HG03135 (cell line): Measurements from ENCODE around the gene ACSM2A.
"Not testable (repeated sequence)": the region's sequence is repeated elsewhere in the genome, so short reads cannot be mapped to it uniquely, and the experiment has no call there.

Experiments used
- ATAC-seq: cut with Tn5 transposase; IDR thresholded peaks from one replicate; pipeline ENCODE4 v1.9.1; 2021; ENCODE audit warnings: mild to moderate bottlenecking, moderate library complexity; ENCODE audit not compliant: unreplicated experiment

The ACSM2A gene, protein sequence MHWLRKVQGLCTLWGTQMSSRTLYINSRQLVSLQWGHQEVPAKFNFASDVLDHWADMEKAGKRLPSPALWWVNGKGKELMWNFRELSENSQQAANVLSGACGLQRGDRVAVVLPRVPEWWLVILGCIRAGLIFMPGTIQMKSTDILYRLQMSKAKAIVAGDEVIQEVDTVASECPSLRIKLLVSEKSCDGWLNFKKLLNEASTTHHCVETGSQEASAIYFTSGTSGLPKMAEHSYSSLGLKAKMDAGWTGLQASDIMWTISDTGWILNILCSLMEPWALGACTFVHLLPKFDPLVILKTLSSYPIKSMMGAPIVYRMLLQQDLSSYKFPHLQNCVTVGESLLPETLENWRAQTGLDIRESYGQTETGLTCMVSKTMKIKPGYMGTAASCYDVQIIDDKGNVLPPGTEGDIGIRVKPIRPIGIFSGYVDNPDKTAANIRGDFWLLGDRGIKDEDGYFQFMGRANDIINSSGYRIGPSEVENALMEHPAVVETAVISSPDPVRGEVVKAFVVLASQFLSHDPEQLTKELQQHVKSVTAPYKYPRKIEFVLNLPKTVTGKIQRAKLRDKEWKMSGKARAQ

DNA sequence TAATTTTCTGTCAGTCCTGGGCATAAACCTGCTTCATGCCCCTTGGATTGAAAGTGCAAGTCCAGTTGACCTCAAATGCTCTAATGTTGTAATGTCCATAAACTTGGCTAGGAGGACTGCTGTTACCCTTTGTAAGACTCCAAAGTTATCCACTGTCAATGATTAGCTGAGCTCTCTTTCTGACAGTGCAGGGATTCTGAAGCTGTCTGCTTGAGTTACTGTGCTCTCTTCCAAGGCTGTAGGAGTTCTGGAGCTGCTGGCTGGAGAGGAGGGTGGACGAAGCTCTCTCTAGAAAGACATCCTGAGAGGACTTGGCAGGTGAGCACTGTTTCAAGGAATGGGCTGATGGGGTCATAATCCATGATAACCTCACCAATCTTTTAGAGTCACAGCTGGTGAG lies at the start of gene ACSM2A:
Gene ACSM2A (plus strand): TSS at position 158 of the 400 bp plus-strand sequence. CDS start 8,594 bp downstream, outside the sequence.
- ATAC-seq, result not testable (repeated sequence)

DNA sequence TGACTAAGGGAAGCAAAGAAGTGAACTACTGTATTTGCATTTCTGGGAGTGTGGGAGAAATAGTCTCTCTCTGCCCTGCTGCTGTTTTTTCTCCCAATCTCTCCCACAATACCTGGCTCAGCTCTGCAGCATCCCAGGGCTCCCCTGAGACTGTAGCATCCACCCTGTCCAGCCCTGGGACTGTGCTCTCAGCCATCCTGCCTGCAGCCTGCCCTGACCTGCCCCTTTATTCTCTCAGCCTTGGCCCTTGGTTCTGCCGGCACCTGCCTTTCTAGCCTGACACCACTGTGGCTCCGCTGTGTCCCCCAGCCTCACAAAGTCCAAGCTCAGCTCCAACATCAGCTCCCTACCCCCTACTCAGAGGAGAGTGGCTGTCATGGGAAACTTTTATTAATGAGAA lies 48.7 kb upstream of the ACSM2A start:
- ATAC-seq, result no peak

DNA sequence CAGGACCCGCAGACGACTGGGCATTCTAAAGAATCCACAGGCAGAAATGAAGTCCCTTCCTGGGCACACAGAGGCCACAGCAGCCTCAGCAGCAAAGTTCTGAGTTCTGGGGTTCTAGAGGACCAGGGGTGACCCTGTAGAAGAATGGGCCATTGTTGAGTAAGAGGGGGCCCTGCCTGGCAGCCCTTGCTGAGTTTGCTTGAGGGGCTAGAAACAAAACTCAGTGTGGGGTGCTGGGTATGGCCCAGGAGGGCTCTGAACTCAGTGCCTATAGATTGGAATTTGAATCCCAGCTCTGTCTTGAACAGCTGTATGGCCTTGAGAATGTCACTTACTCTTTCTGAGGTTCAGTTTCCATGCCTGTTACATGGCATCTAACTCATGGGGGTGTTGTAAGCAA lies 46.7 kb upstream of the ACSM2A start, which contains the start of gene PDILT:
Gene PDILT (minus strand): TSS at position 101 of the 400 bp plus-strand sequence. CDS start 5,437 bp downstream, outside the sequence.
- ATAC-seq, result no peak

DNA sequence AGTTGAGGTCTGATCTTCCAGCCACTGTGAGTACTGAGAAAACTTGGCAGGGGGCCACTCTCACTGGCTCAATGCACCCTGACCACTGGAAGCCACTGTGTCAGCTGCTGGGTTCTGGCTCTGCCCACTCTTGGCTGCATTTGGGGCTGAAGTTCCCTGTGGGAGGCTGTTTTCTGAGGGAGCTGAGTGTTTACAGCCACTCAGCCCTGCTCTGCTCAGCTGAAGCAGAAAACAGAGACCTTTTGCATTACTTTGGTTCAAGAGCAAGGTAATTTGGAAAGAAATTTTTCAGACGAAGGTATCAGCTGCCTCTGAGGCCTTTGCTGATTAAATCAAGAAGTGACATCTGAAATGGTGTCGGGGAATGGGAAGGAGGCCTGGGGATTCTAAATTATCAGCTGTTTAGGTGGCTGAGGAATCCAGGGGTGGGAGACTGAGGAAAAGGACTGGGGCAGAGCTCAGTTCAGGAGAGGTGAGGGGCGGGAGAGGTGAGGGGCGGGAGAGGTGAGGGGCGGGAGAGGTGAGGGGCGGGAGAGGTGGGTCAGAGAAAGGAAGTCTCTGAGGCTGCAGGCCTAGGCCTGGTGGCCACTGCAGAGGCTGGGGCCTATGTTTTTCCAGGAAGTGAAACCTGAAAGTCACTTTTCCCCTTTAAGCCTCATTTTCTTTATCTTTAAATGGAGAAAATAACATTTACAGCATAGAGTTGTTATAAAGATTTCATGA lies 41.8 kb upstream of the ACSM2A start, which contains the start of gene ACSM5:
Gene ACSM5 (plus strand): TSS at position 137 of the 723 bp plus-strand sequence. CDS start 1,951 bp downstream, outside the sequence.
- peak; percentile 36 for ATAC-seq

DNA sequence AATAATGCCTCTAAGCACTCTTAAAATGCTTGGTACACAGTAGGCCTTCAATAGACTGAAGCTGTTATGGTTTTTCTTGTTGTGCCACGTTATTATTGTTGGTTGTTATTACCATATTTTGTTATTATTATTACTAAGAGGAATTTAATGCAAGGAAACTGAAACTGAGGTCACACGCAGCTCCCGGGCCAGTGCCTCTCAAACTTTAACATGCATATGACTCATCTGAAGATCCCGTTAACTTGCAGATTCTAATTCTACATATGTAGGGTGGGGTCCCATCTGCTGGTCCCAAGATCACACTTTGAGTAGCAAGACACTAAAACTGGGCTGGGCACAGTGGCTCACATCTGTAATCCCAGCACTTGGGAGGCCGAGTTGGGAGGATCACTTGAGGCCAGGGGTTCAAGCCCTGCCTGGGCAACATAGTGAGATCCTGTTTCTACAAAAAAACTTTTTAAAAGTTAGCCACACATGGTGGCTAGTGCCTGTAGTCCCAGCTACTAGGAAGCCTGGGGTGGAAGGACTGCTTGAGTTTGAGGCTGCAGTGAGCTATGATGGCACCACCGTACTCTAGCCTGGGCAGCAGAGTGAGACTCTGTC lies 41.1 kb upstream of the ACSM2A start:
- ATAC-seq, result peak; percentile 81

DNA sequence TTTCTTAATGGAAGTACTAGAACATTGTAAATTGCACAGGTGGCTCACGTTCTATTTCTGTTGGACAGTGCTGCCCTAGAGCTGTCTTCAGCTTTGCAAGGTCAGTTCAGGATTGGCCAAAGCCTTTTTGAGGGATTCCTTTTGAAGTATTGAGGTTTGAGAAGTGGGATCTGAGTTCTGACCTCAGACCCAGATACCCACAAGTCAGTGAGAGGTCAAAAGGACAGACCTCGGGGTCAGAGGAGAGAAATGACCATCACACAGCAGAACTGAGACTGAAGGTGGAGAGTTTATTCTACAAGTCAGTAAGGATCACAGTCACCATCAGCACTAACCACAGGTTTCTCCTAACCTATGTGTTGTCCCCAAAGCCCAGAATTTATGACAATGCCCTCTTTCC lies 40.3 kb upstream of the ACSM2A start:
- ATAC-seq, result no peak

DNA sequence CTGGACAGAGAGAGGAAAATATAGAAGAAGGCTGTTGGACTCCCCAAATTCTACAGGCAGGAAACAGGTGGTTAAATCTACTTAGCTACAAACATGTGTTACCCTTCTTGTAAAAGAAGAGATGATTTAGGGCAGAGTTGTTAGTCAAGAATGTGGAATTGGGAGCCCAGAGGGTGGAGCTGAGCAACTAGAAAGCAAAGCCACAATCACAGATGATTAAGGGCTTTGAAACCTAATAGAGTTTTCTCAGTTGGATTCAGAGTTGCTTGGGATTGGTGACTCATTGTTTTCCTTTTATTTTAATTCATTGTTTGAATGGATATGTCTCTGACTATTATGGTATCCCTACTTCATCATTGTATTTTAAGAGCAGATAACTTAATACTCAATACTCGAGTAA lies 35.8 kb upstream of the ACSM2A start:
- no peak for ATAC-seq

DNA sequence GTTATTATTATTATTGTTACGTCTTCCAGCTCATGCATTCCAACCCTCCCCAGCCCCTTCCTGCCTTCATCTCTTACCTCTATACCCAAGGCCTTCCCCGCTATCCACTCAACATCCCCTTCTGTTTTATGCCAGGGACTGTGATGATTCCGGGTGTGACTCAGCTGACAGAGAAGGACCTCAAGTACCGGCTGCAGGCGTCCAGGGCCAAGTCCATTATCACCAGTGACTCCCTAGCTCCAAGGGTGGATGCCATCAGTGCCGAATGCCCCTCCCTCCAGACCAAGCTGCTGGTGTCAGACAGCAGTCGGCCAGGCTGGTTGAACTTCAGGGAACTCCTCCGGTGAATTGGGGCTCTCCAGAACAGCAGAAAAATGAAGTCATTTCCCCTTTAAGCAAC lies 32.2 kb upstream of the ACSM2A start:
- not testable (repeated sequence) for ATAC-seq

DNA sequence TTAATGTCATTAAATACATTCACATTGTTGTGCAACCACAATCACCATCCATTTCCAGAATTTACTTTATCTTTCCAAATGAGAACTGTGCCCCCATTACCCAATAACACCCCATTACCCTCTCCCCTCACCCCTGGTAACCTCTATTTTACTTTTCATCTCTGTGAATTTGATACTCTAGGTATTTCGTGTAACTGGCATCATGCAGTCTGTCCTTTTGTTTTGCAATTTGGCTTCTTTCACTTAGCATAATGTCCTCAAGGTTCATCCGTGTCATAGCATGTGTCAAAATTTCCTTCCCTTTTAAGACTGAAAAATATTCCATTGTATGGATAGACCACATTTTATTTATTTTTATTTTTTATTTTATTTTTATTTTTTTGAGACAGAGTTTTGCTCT lies 29.6 kb upstream of the ACSM2A start:
- not testable (repeated sequence) for ATAC-seq

DNA sequence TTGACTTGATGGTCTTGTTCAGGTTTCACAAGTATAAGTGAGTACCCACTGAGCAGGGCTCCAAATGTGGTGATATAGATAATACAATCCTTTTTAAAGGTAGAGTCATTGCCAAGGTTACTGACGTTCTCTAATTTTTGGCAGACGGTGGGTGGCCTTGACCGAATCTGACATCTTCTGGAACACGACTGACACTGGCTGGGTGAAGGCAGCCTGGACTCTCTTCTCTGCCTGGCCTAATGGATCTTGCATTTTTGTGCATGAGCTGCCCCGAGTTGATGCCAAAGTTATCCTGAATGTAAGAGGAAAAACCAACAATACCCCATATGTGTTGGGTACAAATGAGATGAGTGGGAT lies 27.6 kb upstream of the ACSM2A start:
- ATAC-seq, result not testable (repeated sequence)

DNA sequence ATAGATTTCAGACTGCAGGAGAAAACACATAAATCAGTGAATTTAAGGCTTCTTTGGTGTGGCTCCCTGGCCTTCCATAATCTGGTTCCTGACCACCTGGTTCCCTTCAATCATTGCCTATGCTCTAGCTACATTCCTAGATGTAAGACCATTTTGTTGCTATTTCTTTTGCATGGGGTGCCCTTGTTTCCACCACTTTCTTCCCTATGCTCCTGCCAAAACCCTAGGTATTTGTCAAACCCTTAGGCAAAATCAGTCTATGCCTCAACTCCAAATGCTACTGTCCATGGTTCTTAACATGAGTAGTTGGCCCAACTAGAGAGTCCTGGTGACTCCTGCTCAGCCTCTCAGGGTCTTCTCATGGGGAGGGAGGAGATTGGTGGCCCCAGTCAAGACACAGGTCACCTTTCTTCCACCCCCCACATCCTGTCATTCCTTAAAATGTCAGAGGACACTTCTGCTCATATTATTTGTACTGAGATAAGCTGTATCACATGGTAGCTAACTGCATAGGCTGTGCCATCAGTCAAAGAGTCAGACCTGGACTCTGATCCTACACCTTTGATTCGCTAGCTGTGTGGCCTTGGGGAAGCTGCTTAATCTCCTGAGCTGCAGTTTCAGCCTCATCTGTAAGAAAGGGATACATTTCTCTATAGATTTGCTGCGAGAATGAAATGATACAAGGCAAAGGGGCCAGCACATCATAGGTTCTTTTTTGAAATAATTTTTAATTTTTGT lies 27.0 kb upstream of the ACSM2A start:
- no peak for ATAC-seq

DNA sequence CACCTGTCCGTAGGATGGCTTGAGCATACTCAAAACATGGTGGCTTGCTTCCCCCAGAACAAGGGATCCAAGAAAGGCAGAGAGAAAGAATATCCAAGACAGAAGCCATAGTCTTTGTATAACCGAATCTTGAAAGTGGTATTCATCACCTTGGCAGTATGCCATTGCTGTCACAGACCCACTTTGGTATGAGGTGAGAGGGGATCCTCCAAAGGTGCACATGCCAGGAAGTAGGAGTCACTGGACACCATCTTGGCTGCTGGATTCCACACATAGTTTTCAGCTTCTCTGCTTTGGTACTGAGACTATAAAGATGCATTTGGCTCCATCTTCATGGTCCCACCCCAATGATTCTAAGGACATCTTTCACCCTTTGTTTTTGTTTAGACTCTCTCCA lies 23.9 kb upstream of the ACSM2A start:
- not testable (repeated sequence) for ATAC-seq

DNA sequence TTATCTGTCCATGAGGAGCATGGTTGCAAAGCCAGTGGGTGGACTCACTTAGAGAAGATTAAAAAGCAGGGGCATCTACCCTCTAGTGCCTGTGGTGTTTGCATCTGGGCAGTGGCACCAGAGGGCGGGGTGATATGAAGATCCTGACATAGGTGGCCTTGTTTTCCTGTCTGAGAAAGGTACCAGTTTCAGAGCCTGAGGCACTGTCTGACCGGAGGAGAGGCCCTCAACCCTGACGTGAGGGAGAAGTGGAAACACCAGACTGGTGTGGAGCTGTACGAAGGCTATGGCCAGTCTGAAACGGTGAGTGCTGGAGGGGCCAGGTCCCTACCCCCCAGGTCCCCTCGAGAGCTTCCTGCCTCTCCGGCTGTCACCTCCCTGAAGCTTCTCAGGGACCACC lies 21.8 kb upstream of the ACSM2A start:
- not testable (repeated sequence) for ATAC-seq

DNA sequence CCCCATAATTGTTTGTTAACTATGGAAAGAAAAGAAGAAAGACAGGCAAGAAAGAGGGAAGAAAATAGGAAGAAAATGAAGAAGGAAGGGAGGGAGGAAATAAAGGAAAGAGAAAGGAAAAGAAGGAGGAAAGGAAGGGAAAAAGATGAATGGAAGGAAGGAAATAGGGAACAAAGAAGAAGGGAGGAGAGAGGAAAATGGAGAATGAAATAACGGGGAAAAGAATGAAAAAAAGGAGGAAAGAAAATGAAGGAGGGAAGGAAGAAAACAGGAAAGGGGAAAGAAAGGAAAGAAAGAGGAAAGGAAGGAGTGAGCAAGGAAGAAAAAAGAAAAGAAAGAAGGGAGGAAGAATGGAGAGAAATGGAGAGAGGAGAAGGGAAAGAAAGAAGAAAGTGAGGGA lies 20.8 kb upstream of the ACSM2A start:
- not testable (repeated sequence) for ATAC-seq

DNA sequence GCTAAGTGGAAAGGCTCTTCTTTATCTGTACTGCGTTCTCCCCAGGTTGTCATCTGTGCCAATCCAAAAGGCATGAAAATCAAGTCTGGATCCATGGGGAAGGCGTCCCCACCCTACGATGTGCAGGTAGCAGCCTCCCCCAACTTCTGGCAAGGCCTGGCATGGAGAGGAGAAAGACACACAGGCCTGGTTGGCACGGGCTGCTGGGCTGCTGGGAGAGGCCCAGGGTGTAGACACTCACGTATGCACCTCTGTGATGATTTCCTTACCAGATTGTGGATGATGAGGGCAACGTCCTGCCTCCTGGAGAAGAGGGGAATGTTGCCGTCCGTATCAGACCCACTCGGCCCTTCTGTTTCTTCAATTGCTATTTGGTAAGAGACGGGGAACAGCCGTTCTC lies 20.4 kb upstream of the ACSM2A start:
- no peak for ATAC-seq

DNA sequence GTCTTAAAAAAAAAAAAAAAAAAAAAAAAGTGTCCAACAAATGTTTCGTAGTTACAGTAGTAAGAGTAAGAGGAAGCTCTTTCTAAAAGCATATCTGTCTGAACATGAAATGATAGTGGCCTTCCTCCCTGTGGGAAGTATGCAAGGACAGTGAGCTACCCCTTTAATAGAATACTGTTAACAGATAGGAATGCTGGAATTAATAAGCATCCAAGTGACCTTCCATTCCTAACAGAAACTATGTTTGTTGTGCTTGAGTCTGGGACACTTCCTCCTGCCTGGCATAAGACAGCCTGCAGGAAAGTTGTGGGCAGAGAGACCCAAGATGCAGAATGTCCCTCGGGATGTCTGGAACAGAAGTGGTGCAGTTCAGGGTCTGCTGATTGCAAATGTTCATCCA lies 12.4 kb upstream of the ACSM2A start:
- not testable (repeated sequence) for ATAC-seq

DNA sequence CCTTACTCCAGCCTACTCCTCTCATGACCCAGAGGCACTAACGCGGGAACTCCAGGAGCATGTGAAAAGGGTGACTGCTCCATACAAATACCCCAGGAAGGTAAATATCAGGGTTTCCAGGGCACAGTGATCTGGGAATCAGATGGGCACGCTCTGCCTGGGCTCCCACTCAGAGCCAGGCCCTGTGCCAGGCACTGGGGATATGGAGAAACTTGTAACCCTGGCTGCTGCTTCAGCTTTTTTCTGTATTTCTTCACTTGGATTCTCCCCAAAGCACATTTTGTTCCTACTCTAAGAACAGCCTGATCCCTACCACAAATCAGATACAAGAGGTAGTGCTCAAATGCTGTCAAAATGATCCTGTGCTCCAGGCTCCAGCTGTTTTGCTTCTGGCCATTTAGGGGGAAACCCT lies 11.5 kb upstream of the ACSM2A start:
- ATAC-seq, result not testable (repeated sequence)

DNA sequence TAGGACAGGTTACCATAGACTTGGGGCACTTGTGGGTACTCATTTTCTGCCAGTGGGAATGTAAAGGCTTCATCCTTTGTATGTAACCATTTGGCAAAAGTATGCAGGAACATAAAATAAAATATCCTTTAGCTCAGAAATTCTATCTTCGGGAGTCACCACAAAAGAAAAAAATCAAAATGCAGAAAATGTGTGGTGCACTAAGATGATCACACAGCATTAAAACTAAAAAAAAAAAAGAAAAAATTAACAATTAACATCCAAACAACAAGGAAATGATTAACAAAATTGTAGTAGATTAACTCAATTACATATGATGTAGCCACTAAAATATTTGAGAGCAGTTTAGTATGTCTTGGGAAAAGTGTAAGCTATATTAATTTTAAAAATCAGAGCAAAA lies 10.6 kb upstream of the ACSM2A start:
- not testable (repeated sequence) for ATAC-seq

DNA sequence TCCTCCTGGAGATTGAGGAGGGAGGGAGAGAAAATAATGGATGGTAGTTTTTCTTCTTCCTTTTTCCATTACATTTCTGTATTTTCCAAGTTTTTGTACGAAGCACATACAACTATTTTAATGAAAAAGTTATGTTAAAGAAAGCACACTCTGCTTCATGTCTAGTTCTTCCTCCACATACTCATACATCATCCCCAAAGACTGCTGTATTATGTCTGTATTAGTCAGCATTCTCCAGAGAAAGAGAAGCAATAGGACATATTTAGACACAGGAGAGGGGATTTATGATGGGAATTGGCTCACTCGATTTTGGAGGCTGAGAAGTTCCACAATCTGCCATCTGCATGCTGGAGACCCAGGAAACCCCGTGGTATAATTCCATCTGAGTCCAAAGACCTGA lies 10.1 kb upstream of the ACSM2A start:
- no peak for ATAC-seq

DNA sequence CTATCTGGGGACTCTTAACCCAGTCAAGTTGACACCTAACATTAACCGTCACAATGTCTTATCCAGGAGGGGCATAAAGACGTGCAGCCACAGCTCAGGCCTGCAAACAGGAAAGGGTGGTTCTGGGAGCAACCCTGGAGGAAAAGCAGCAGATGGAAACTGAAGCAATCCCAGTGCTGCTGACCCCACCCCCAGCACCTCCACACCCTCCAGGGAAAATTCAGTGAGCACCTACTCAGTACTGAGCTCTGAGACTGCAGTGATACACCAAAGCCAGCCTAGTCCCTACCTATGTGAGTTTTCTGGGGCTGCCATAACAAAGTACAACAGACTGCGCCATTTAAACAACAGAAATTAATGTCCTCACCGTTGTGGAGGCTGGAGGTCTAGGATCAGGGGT lies 9.5 kb upstream of the ACSM2A start:
- ATAC-seq, result not testable (repeated sequence)
